ENCODE measurements around the gene RAP1GAP2. TPM values are rescaled to one million over a fixed set of nuclear protein-coding genes. Genes with fewer than 3 reads are reported as not detected.

Gene RAP1GAP2
- total and polyA plus RNA-seq, 8 donors: 11.8 to 92.4 (median 31.0) TPM

- Histone ChIP-seq H3K9me3 (no peaks in the 10 kb centered on the region), H3K4me1 (peaks cover 20 to 67% (median 45%) of the 10 kb centered on the region in 4 donors), H3K27ac (peak overlapping the region in 4 of 5 donors; percentile 8 to 60 (median 40)), H3K27me3 (no peaks in the 10 kb centered on the region), H3K36me3 (peaks cover 0 to 22% (median 2%) of the 10 kb centered on the region in 4 donors), H3K4me3 (no peak overlapping the region)
- TF ChIP-seq, protein P1, sequence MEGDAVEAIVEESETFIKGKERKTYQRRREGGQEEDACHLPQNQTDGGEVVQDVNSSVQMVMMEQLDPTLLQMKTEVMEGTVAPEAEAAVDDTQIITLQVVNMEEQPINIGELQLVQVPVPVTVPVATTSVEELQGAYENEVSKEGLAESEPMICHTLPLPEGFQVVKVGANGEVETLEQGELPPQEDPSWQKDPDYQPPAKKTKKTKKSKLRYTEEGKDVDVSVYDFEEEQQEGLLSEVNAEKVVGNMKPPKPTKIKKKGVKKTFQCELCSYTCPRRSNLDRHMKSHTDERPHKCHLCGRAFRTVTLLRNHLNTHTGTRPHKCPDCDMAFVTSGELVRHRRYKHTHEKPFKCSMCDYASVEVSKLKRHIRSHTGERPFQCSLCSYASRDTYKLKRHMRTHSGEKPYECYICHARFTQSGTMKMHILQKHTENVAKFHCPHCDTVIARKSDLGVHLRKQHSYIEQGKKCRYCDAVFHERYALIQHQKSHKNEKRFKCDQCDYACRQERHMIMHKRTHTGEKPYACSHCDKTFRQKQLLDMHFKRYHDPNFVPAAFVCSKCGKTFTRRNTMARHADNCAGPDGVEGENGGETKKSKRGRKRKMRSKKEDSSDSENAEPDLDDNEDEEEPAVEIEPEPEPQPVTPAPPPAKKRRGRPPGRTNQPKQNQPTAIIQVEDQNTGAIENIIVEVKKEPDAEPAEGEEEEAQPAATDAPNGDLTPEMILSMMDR (IDR thresholded peaks at IDR 0.05): no peak
- TF ChIP-seq POLR2AphosphoS5 (IDR thresholded peaks at IDR 0.05) (no peak), POLR2A (IDR thresholded peaks at IDR 0.05) (no peak), EP300 (IDR thresholded peaks at IDR 0.05) (no peak)
- intact Hi-C loops (cut with DNase I; ENCODE audit: low total_unique reads): no loop called here
- no peak for DNase-seq
- 85 to 93% (median 91%) methylated on average over 10 to 14 of the region's 14 CpGs for WGBS, 5 donors
Measured at GRCh38 chr17:2962729-2963128, 166.5 kb downstream of the RAP1GAP2 start.

DNA sequence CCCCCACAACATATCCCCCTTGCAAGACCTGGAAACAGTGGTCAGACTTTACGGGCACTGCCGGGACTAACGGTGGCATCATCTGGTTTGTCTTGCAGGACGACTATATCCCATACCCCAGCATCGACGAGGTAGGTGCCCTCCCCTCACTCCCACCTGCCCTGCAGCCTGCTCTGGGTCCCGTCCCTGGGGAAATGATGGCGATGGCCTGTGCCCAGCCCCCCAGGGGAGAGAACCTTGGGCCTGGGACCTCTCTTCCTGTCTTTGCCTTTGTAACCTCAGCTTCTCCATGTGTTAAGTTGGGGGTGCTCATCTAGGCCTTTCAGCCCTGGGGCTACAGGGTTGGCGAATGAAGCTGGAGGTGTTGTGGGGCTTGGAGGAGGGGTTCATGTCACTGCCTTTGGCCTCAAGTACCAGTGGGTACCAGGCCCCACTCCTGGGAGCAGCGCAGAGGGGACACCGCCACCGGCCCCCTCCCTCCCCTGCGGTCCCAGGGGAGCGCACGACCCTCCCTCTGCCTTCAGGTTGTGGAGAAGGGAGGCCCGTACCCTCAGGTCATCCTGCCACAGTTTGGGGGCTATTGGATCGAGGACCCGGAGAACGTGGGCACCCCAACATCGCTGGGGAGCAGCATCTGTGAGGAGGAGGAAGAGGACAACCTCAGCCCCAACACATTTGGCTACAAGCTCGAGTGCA is 167.2 kb downstream of the RAP1GAP2 start:
- H3K9me3 ChIP-seq: no peaks in the 10 kb centered on the region
- peak overlapping the region; percentile 6 to 77 (median 34) for H3K27ac ChIP-seq
- H3K36me3 ChIP-seq: peaks cover 0 to 23% (median 2%) of the 10 kb centered on the region in 4 donors
- no peak overlapping the region for H3K4me3 ChIP-seq
- DNase-seq: no peak
- intact Hi-C loops (cut with DNase I; ENCODE audit: low total_unique reads): no loop called here
- TF ChIP-seq POLR2A (IDR thresholded peaks at IDR 0.05): no peak
- TF ChIP-seq POLR2AphosphoS5 (IDR thresholded peaks at IDR 0.05): no peak
- TF ChIP-seq EP300 (IDR thresholded peaks at IDR 0.05): no peak
- TF ChIP-seq, protein P1 (IDR thresholded peaks at IDR 0.05): no peak
- WGBS, 5 donors: 86 to 93% (median 89%) methylated on average over 21 of the region's 21 CpGs
- H3K27me3 ChIP-seq: no peaks in the 10 kb centered on the region
- peaks cover 20 to 60% (median 43%) of the 10 kb centered on the region in 4 donors for H3K4me1 ChIP-seq

DNA sequence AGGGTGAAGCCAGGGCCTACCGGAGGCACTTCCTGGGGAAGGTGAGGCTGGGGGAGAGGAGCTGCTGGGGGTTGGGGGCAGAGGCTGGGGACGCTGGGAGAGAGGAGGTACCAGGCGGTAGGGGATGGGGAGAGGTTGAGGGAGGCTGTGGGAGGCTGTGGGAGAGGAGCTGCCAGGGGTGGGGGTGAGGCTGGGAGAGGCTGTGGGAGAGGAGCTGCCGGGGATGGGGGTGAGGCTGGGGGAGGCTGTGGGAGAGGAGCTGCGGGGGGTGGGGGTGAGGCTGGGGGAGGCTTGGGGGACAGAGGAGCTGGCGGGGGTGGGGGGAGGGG is 167.8 kb downstream of the RAP1GAP2 start:
- WGBS, 5 donors: 70 to 94% (median 86%) methylated on average over 3 to 6 of the region's 6 CpGs
- Histone ChIP-seq H3K4me1 (peaks cover 19 to 55% (median 37%) of the 10 kb centered on the region in 4 donors), H3K27me3 (no peaks in the 10 kb centered on the region), H3K9me3 (no peaks in the 10 kb centered on the region), H3K36me3 (peaks cover 0 to 23% (median 2%) of the 10 kb centered on the region in 4 donors), H3K27ac (peak overlapping the region; percentile 6 to 82 (median 34)), H3K4me3 (no peak overlapping the region)
- no peak for DNase-seq
- TF ChIP-seq POLR2AphosphoS5 (IDR thresholded peaks at IDR 0.05) (no peak), EP300 (IDR thresholded peaks at IDR 0.05) (no peak), POLR2A (IDR thresholded peaks at IDR 0.05) (no peak)
- TF ChIP-seq, protein P1 (IDR thresholded peaks at IDR 0.05): no peak
- intact Hi-C loops (cut with DNase I; ENCODE audit: low total_unique reads): no loop called here

DNA sequence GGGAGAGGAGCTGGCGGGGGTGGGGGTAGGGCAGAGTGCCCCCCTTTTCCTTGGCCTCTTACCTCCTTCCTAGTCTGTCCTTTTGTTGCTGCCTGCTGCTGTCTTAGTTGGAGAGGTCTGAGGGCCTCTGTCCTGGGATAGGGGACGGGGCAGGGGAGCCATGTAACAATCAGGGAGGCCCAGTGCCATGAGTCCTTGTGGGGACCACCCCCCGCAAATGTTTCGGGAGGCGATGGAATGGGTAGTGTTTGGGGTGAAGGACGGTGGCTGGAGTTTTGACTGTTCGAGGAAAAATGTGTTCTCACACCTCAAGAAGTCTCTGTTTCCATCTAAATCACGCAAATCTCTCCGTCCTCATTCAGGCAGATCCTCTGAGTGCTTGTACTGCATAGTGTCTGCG is 168.1 kb downstream of the RAP1GAP2 start:
- Histone ChIP-seq H3K4me3 (no peak overlapping the region), H3K27me3 (no peaks in the 10 kb centered on the region), H3K9me3 (no peaks in the 10 kb centered on the region), H3K27ac (peak overlapping the region in 4 of 5 donors; percentile 77 to 90 (median 84)), H3K36me3 (peaks cover 0 to 23% (median 2%) of the 10 kb centered on the region in 4 donors), H3K4me1 (peaks cover 15 to 51% (median 35%) of the 10 kb centered on the region in 4 donors)
- TF ChIP-seq EP300 (IDR thresholded peaks at IDR 0.05) (no peak), POLR2A (IDR thresholded peaks at IDR 0.05) (no peak), POLR2AphosphoS5 (IDR thresholded peaks at IDR 0.05) (no peak)
- TF ChIP-seq, protein P1 (IDR thresholded peaks at IDR 0.05): no peak
- intact Hi-C loops (cut with DNase I; ENCODE audit: low total_unique reads): no loop called here
- DNase-seq: no peak
- 85 to 96% (median 89%) methylated on average over 9 to 10 of the region's 10 CpGs for WGBS, 5 donors
